Stomach (tissue), 4 donors: ENCODE data around the gene C11orf58.

Experiments
- POLR2A ChIP-seq, 4 donors: fragments of 450-650 bp; IDR thresholded peaks; one replicate each; pipeline ENCODE4 v1.6.1; 2016; ENCODE audit warnings: antibody characterized with exemption in 4 of 4, control low read depth in 2 of 4, mild to moderate bottlenecking in 1 of 4, moderate library complexity in 1 of 4
- POLR2AphosphoS5 ChIP-seq, 3 donors: sonication (generic); formaldehyde crosslinking; IDR thresholded peaks; one replicate each; pipeline ENCODE4 v1.6.1; 2016; ENCODE audit warnings: antibody characterized with exemption in 3 of 3
- TF ChIP-seq, protein P1 (sequence below), 7 experiments: fragments of 450-650 bp in 4 of 7; fragments of 200-600 bp in 3 of 7; sonication (generic) in 3 of 7; IDR thresholded peaks; one replicate each; pipeline ENCODE4 v1.5.1; 2016 to 2019; ENCODE audit warnings: antibody characterized with exemption in 7 of 7, control low read depth in 2 of 7, mild to moderate bottlenecking in 1 of 7

GRCh38 chr11:16788141-16789062 lies 50.0 kb downstream of the C11orf58 start:
- TF ChIP-seq POLR2A (IDR thresholded peaks at IDR 0.05) (no peak), POLR2AphosphoS5 (IDR thresholded peaks at IDR 0.05) (peak in 1 of 3 donors; percentile 38)
- TF ChIP-seq, protein P1, sequence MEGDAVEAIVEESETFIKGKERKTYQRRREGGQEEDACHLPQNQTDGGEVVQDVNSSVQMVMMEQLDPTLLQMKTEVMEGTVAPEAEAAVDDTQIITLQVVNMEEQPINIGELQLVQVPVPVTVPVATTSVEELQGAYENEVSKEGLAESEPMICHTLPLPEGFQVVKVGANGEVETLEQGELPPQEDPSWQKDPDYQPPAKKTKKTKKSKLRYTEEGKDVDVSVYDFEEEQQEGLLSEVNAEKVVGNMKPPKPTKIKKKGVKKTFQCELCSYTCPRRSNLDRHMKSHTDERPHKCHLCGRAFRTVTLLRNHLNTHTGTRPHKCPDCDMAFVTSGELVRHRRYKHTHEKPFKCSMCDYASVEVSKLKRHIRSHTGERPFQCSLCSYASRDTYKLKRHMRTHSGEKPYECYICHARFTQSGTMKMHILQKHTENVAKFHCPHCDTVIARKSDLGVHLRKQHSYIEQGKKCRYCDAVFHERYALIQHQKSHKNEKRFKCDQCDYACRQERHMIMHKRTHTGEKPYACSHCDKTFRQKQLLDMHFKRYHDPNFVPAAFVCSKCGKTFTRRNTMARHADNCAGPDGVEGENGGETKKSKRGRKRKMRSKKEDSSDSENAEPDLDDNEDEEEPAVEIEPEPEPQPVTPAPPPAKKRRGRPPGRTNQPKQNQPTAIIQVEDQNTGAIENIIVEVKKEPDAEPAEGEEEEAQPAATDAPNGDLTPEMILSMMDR (IDR thresholded peaks at IDR 0.05): peak in 5 of 7 experiments; percentile 79 to 96 (median 90)
